GM18498 (cell line): ENCODE data around the gene GPHN.

Experiments
- ATAC-seq: cut with Tn5 transposase; IDR thresholded peaks from one replicate; pipeline ENCODE4 v1.9.1; 2021; ENCODE audit warnings: mild to moderate bottlenecking, moderate library complexity; ENCODE audit not compliant: unreplicated experiment

The GPHN gene

GRCh38 chr14:67133595-67134441 lies 625.9 kb downstream of the GPHN start:
- no peak for ATAC-seq

DNA sequence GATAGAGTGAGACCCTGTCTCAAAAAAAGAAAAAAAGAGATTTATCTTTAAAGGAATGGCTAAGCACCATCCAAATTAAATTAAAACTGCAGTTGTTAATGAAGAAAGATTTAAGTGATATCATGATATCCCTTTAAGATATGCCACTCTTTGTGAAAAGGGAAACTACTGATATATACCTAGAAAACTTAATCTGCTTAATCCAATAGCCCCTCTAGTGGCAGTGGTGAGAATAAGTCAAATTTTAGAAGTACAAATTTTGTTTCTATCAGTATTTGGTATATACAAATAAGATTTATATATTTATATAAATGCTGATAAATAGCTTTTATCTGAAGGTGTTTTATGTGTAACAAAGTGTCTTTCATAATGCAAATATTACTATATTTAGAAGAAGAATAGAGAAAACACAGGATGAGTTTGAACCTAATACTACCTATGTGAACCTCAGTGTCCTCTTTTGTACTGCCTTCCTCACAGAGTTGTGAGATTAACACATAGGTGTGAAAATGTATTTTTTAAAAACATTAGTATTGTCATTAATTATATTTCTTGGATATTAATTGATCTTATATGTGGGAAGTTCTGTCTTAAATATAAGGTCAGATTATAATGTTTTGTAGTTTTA lies 629.9 kb downstream of the GPHN start:
- no peak for ATAC-seq

DNA sequence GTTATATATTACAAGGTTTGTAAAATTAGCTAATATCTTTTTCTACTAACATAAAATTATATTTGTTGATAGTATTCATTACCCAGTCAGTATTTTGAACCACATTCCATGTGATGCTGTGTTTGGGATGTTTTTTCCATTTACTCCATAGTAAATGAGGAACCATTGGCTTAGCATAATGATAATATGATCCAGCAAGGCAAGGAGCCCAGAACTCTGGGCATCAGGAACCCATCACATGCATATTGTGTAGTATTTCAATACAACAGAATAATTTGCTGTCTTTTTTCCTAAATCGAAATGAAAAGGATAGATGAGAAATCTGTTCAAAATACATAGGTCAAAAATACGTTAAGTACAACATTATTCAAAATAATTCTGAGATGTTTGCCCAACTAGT lies 632.6 kb downstream of the GPHN start:
- no peak for ATAC-seq

- no peak for ATAC-seq
These were observed 633.4 kb downstream of the GPHN start for GRCh38 chr14:67141146-67141900.

DNA sequence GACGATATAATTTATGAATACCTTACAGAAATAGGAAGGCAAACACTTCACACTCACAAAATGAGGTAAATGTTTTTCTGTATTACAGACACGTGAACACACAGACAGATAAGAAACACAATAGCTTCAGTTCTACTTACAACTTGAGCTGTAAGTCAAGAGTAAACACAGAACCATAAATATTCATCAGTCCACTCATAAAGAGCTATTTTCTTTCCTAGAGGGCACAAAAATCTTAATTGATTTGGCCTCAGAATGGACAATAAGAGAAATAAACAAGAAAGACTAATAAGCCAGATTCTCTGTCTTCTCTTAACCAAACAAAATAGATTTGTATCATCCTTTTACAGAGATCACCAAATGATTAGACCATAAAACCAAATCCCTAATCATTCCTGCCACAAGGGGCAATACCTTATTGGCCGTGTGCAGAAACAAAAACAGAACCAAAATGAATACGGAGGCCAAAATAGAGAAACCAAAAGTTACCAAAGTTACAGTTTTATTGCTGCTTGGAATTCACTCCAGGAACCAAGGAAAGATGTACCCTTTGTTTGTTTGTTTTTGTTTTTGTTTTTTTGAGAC lies 643.2 kb downstream of the GPHN start:
- ATAC-seq = no peak

- ATAC-seq = no peak
These were observed 650.6 kb downstream of the GPHN start for GRCh38 chr14:67158566-67158965.

- ATAC-seq = no peak
These were observed 654.4 kb downstream of the GPHN start for GRCh38 chr14:67162385-67162784.

DNA sequence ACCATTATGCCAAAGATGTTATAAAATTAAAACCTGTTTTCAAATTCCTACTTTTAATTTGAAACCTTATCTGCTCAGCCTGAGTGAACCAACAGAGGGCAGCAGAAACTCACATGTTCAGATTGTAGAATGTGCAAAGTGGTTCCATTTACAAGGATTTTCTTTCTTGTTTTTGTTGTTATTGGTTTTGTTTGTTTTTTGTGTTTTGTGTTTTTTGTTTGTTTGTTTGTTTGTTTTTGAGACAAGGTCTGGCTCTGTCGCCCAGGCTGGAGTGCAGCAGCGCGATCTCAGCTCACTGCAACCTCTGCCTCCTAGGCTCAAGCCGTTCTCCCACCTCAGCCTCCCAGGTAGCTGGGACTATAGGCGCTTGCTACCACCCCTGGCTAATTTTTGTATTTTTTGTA lies 658.5 kb downstream of the GPHN start:
- no peak for ATAC-seq

GRCh38 chr14:67167420-67168109 lies 659.6 kb downstream of the GPHN start:
- no peak for ATAC-seq

DNA sequence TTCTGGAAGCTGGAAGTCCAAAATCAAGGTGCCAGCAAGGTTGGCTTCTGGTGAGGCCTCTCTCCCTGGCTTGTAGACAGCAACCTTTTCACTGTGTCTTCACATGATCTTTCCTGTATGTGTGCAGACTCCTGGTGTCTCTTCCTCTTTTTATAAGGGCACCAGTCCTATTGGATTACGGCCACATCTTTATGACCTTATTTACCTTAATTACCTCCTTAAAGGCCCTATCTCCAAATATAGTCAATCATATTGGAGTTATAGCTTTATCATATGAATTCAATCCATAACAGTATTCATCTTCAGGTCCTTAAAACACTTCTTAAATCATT lies 660.1 kb downstream of the GPHN start:
- ATAC-seq = no peak

DNA sequence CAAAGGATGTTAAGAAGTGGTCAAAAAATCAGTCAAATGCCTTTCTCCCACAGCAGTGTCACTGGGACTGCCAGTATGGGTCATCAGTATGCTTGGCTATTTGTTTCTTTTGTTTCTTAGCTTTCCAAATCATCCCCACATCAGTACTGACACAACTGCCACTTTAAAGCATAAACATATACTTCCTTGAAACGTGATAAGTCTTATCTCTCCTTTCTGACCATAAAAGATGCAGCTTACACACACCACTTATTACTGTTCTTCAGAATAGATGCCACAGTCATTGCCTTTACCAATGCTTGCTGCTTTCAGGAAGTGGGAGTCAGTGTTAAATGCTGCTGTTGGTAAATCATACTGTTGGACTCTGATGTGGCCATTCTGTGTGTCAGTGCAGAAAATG lies 662.7 kb downstream of the GPHN start:
- no peak for ATAC-seq

DNA sequence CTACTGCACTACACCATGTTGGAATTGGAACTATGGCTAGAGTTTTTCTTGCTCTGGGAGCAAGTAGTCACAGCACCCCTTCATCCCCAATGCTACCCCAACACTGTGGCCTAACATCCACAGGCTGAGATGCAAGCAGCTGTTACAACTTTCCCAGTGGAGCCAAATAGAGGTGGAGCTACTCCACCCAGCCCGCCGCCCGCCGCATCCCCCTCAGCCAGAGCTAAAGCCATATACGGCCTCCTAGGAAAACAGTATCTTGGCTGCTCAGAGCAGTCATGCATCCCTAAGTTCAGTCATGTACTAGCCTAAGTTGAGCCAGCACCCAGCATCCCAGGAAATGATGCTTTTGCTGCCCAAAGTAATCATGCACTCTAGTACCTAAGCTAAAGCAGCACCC lies 664.1 kb downstream of the GPHN start:
- no peak for ATAC-seq

DNA sequence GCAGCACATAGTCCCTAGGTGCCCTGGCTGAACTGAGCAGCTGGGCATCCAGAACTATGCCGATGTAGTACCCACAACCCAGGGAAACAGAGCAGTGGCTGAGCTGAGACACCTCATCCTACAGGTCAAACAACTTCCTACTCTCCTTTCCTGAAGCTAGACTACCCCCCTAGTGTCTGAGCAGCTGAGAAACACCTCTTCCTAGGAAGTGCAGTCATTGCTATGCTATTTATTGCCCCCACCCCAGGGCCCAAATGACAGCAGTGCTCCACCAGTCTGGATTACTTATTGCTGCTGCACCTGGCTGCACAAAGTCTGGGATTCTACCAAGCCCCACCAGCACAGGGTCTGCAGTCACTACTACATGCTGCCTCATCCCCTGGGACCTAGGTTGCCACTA lies 664.6 kb downstream of the GPHN start:
- no peak for ATAC-seq

- no peak for ATAC-seq
These were observed 665.8 kb downstream of the GPHN start for GRCh38 chr14:67173719-67174118.

DNA sequence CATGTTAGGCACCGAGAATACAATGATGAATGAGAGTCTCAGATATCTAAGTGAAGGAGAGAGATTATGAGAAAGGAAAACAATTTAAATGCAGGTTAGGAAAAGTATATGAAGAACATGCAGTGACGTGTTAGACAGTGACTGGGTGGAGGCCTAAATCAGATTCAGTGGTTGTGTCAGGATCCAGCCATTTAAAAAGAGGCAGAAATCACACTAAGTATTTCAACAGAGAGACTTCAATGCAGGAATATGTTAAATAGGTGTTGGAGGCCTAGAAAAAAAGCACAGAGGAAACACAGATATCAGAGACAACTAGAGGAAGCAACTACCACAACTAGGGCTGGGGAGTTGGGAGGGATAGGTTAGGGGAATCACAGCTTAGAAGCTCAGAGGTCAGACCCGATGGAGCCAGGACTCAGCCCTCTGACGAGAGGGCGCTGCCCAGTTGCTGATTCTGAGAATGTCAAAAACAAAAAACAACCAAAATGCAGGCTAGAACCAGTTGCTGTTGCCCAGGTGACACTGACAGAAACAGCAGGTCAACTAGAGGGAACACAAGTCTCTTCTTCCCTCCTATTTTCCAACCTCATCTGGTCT lies 678.3 kb downstream of the GPHN start:
- ATAC-seq = no peak

DNA sequence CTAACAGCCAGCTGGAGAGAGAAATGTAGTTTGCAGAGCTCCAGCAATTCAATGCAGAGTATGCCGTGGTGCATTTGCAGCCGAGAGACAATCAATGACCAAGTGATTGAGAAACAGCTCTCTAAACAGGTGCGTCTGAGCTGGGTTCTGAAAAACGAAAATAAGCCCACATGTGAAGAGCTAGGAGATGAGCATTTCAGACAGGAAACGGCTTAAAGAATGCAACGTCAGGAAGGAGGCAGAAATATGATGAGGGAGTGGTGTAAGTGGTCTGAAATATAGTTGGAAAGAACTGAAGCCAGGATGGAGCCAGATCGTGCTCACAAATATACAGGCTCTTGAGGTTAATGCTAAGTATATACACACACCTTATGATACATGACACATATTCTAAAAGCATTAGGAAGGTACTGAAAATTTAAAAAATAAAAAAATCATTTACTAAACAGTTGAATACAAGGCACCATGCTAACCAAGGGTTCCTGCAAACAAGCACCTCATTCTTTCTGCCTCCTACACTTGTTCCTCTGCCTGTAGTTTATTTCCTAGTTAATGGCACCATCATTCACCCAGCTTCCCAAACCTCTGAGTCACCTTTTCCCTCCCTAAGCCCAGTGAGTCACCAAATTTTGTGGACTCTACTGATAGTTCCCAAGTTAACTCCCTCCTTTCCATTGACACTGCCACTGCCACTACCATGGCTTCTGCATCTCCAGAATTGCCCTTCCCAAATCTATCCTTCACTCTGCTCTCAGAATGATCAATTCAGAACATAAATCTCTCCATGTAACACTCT lies 679.0 kb downstream of the GPHN start:
- no peak for ATAC-seq

GRCh38 chr14:67187826-67188225 lies 679.9 kb downstream of the GPHN start:
- no peak for ATAC-seq

DNA sequence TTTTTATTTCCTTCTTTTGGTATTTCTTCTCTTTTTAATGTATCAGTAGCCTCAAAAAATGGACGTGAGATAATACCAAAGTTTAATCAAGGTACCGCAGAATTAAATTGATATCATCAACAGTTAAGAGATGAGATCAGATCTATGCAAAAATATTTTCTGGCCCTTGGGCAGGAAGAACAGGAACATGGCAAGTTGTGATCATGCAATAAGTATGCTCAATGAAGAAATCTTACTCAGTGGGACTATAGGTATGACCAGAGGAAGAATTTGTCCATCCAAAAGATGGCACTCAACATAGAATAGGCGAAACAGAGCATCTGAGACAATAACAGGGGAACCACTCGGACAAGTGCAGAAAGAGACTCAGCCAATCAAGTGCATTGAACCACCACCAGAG lies 680.4 kb downstream of the GPHN start:
- no peak for ATAC-seq

GRCh38 chr14:67191768-67192290 lies 683.9 kb downstream of the GPHN start:
- no peak for ATAC-seq

- ATAC-seq = no peak
These were observed 684.4 kb downstream of the GPHN start for GRCh38 chr14:67192366-67192765.
